ENCODE results near the gene KMT2C. TPM values are rescaled to one million over a fixed set of nuclear protein-coding genes. Genes with fewer than 3 reads are reported as not detected.
A peak's percentile ranks its signal among the peaks of the same experiment; 100 is the strongest.

The KMT2C gene
- total RNA-seq, 3 donors from 2014 or later (not counting 1 experiment from before 2014, with no cell fraction given) = 159 to 177 (median 167) TPM

- 50% methylated on average over 2 of the region's 5 CpGs for WGBS (ENCODE audit: insufficient coverage)
- no peak overlapping the region for H3K4me3 ChIP-seq (ENCODE audit: low read length)
- TF ChIP-seq CTCF (IDR thresholded peaks at IDR 0.05) = no peak
- DNase-seq (peak in 1 of 2 donors; percentile 19), ATAC-seq (no peak)
- Mint-ChIP-seq H3K27me3 (ENCODE audit: low read depth in 2 of 2) (no peaks in the 10 kb centered on the region), H3K9me3 (no peaks in the 10 kb centered on the region), H3K27ac (peak overlapping the region; percentile 73 to 79), H3K4me3 (no peak overlapping the region), H3K36me3 (no peaks in the 10 kb centered on the region), H3K4me1 (peaks cover 28 to 33% of the 10 kb centered on the region in 2 donors)
- intact Hi-C loops (cut with micrococcal nuclease) = no loop called here
- H3K9me3 ChIP-seq (ENCODE audit: control insufficient read depth, insufficient read depth, low read length) = no peaks in the 10 kb centered on the region
- no peaks in the 10 kb centered on the region for H3K27me3 ChIP-seq (ENCODE audit: control insufficient read depth, insufficient read depth, low read length)
- H3K27ac ChIP-seq (ENCODE audit: low read length) = no peak overlapping the region
- peaks cover 8% of the 10 kb centered on the region for H3K4me1 ChIP-seq (ENCODE audit: control insufficient read depth, insufficient read depth, low read length)
- peaks cover 78% of the 10 kb centered on the region for H3K36me3 ChIP-seq (ENCODE audit: control insufficient read depth, insufficient read depth, low read length)
Observed at GRCh38 chr7:152142976-152143595, 292.7 kb downstream of the KMT2C start.

GRCh38 chr7:152140560-152140959 lies 295.2 kb downstream of the KMT2C start:
- Histone ChIP-seq H3K27ac (ENCODE audit: low read length) (no peak overlapping the region), H3K9me3 (ENCODE audit: control insufficient read depth, insufficient read depth, low read length) (no peaks in the 10 kb centered on the region), H3K4me1 (ENCODE audit: control insufficient read depth, insufficient read depth, low read length) (peaks cover 8% of the 10 kb centered on the region), H3K36me3 (ENCODE audit: control insufficient read depth, insufficient read depth, low read length) (peaks cover 74% of the 10 kb centered on the region), H3K27me3 (ENCODE audit: control insufficient read depth, insufficient read depth, low read length) (no peaks in the 10 kb centered on the region), H3K4me3 (ENCODE audit: low read length) (no peak overlapping the region)
- Mint-ChIP-seq H3K4me3 (no peak overlapping the region), H3K9me3 (no peaks in the 10 kb centered on the region), H3K27ac (peak overlapping the region in 1 of 2 donors; percentile 62), H3K4me1 (peaks cover 25 to 29% of the 10 kb centered on the region in 2 donors), H3K36me3 (no peaks in the 10 kb centered on the region), H3K27me3 (ENCODE audit: low read depth in 2 of 2) (no peaks in the 10 kb centered on the region)
- no peak for TF ChIP-seq CTCF (IDR thresholded peaks at IDR 0.05)
- intact Hi-C loops (cut with micrococcal nuclease) = no loop called here
- 100% methylated on average over 1 of the region's 2 CpGs for WGBS (ENCODE audit: insufficient coverage)
- ATAC-seq = no peak
- DNase-seq = no peak

GRCh38 chr7:152140067-152140466 lies 295.7 kb downstream of the KMT2C start:
- H3K27me3 Mint-ChIP-seq (ENCODE audit: low read depth in 2 of 2) = no peaks in the 10 kb centered on the region
- Histone ChIP-seq H3K36me3 (ENCODE audit: control insufficient read depth, insufficient read depth, low read length) (peaks cover 71% of the 10 kb centered on the region), H3K9me3 (ENCODE audit: control insufficient read depth, insufficient read depth, low read length) (no peaks in the 10 kb centered on the region), H3K27ac (ENCODE audit: low read length) (no peak overlapping the region), H3K4me1 (ENCODE audit: control insufficient read depth, insufficient read depth, low read length) (peaks cover 6% of the 10 kb centered on the region), H3K27me3 (ENCODE audit: control insufficient read depth, insufficient read depth, low read length) (no peaks in the 10 kb centered on the region), H3K4me3 (ENCODE audit: low read length) (no peak overlapping the region)
- no peak for TF ChIP-seq CTCF (IDR thresholded peaks at IDR 0.05)
- 98% methylated on average over 4 of the region's 4 CpGs for WGBS (ENCODE audit: insufficient coverage)
- ATAC-seq (no peak), DNase-seq (no peak)
- peak overlapping the region in 1 of 2 donors; percentile 62 for H3K27ac Mint-ChIP-seq
- H3K4me1 Mint-ChIP-seq = peaks cover 20 to 24% of the 10 kb centered on the region in 2 donors
- no peaks in the 10 kb centered on the region for H3K9me3 Mint-ChIP-seq
- intact Hi-C loops (cut with micrococcal nuclease) = no loop called here
- no peak overlapping the region for H3K4me3 Mint-ChIP-seq
- no peaks in the 10 kb centered on the region for H3K36me3 Mint-ChIP-seq

All from natural killer cell (primary cell).